Measurements from ENCODE around the gene KANK4.

DNA sequence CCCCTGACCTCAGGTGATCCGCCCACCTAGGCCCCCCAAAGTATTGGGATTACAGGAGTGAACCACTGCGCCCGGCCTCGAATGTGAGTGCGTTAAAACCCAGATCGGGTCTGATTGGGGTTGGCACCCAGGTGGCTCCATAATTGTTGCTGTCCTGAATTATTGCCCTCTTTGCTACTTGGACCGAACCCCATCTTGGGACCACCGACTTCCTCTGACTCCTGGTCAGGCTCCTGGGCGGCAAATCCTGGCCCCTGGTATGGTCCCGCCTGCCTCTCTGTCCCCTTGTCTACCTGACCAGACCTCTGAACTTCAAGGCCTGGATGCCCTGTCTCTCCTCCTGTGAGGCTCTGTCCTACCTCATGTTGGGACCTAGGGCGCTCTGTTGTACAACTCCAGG lies 91.7 kb downstream of the KANK4 start:
- TF ChIP-seq, protein P1, sequence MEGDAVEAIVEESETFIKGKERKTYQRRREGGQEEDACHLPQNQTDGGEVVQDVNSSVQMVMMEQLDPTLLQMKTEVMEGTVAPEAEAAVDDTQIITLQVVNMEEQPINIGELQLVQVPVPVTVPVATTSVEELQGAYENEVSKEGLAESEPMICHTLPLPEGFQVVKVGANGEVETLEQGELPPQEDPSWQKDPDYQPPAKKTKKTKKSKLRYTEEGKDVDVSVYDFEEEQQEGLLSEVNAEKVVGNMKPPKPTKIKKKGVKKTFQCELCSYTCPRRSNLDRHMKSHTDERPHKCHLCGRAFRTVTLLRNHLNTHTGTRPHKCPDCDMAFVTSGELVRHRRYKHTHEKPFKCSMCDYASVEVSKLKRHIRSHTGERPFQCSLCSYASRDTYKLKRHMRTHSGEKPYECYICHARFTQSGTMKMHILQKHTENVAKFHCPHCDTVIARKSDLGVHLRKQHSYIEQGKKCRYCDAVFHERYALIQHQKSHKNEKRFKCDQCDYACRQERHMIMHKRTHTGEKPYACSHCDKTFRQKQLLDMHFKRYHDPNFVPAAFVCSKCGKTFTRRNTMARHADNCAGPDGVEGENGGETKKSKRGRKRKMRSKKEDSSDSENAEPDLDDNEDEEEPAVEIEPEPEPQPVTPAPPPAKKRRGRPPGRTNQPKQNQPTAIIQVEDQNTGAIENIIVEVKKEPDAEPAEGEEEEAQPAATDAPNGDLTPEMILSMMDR (conservative IDR thresholded peaks at IDR 0.05; ENCODE audit: low read depth, low read length) = no peak
- no peak for TF ChIP-seq MAZ (IDR thresholded peaks at IDR 0.05; ENCODE audit: borderline replicate concordance, low read depth, low read length)
- no peak for TF ChIP-seq POLR2A (IDR thresholded peaks at IDR 0.05; ENCODE audit: low read depth, low read length)
- no peak for TF ChIP-seq RCOR1 (IDR thresholded peaks at IDR 0.05; ENCODE audit: insufficient replicate concordance, low read length)

All from IMR-90 (cell line).